Fibroblast of lung (primary cell): ENCODE data around the gene CRYBA2. TPM values are rescaled to one million over a fixed set of nuclear protein-coding genes. Genes with fewer than 3 reads are reported as not detected.

Source experiments
- DNase-seq, 2 donors: peaks; one replicate each; pipeline versions ENCODE4 v3.0.0 to v3.0.0-alpha.2; 2010; ENCODE audit warnings: low read depth in 2 of 2
- H2AFZ ChIP-seq: 2 replicates; pipeline ENCODE4 v1.5.1; 2012; ENCODE audit warnings: low read length, control low read depth, inconsistent platforms
- H3K27ac ChIP-seq: 2 replicates; pipeline ENCODE4 v1.5.1; 2011; ENCODE audit warnings: low read length, control low read depth; ENCODE audit not compliant: insufficient read depth
- H3K27me3 ChIP-seq: 2 replicates; pipeline ENCODE4 v1.5.1; 2011; ENCODE audit warnings: mild to moderate bottlenecking, low read length; ENCODE audit not compliant: control insufficient read depth, insufficient read depth
- H3K36me3 ChIP-seq: 2 replicates; pipeline ENCODE4 v1.5.1; 2011; ENCODE audit warnings: low read length; ENCODE audit not compliant: control insufficient read depth, insufficient read depth
- H3K4me1 ChIP-seq: 2 replicates; pipeline ENCODE4 v1.5.1; 2011; ENCODE audit warnings: low read length; ENCODE audit not compliant: control insufficient read depth, insufficient read depth; ENCODE audit errors: extremely low read depth
- H3K4me2 ChIP-seq: 2 replicates; pipeline ENCODE4 v1.5.1; 2011; ENCODE audit warnings: low read length, control low read depth; ENCODE audit not compliant: insufficient read depth; ENCODE audit errors: extremely low read depth
- H3K4me3 ChIP-seq, 4 experiments: fragments of 200-600 bp in 1 of 4; sonication (generic) in 1 of 4; replicated peaks in 1 of 4; 2 replicates each; pipeline ENCODE4 v1.5.1; 2011 to 2016; ENCODE audit warnings: low read length in 4 of 4, low read depth in 3 of 4, mild to moderate bottlenecking in 3 of 4, control low read depth in 2 of 4, inconsistent platforms in 1 of 4, mixed read lengths in 1 of 4; ENCODE audit not compliant: insufficient read depth in 1 of 4; ENCODE audit errors: control extremely low read depth in 1 of 4
- H3K79me2 ChIP-seq: 2 replicates; pipeline ENCODE4 v1.5.1; 2012; ENCODE audit warnings: mild to moderate bottlenecking, low read length, inconsistent platforms; ENCODE audit not compliant: control insufficient read depth, insufficient read depth
- H3K9ac ChIP-seq: 2 replicates; pipeline ENCODE4 v1.5.1; 2011; ENCODE audit warnings: mild to moderate bottlenecking, low read length, control low read depth; ENCODE audit not compliant: insufficient read depth
- H3K9me3 ChIP-seq: 2 replicates; pipeline ENCODE4 v1.5.1; 2012; ENCODE audit warnings: low read depth, low read length; ENCODE audit not compliant: control insufficient read depth, insufficient read depth
- H4K20me1 ChIP-seq: 2 replicates; pipeline ENCODE4 v1.5.1; 2011; ENCODE audit warnings: low read length; ENCODE audit not compliant: control insufficient read depth, insufficient read depth; ENCODE audit errors: extremely low read depth
- EZH2 ChIP-seq: IDR thresholded peaks from 2 replicates; pipeline ENCODE4 v1.5.1; 2012; ENCODE audit warnings: low read length, control low read depth, mild to moderate bottlenecking; ENCODE audit errors: missing control alignments
- polyA plus RNA-seq, 2 donors: library from polyadenylated mRNA; depleted of rRNA in 1 of 2; stranded (reverse) in 1 of 2; unstranded in 1 of 2; fragments of >200 nt; gene quantifications; 2 replicates each; pipeline ENCODE4 v1.2.1, GENCODE V29; 2011 to 2012; ENCODE audit warnings: missing spikeins in 1 of 2
- total RNA-seq: library from RNA; depleted of rRNA; stranded (reverse); fragments of >200 nt; gene quantifications from 2 replicates; pipeline ENCODE4 v1.2.1, GENCODE V29; 2014
- TF ChIP-seq, protein P1 (sequence below), 2 donors: IDR thresholded peaks in 1 of 2; conservative IDR thresholded peaks in 1 of 2; 1 replicate in 1 of 2; 2 replicates in 1 of 2; pipeline ENCODE4 v1.5.1; 2011 to 2012; ENCODE audit warnings: low read length in 2 of 2, control low read depth in 1 of 2, inconsistent platforms in 1 of 2, low read depth in 1 of 2, mild to moderate bottlenecking in 1 of 2

Gene CRYBA2
- total and polyA plus RNA-seq, 2 donors (not counting 1 experiment from before 2014, with no cell fraction given) = not detected

DNA sequence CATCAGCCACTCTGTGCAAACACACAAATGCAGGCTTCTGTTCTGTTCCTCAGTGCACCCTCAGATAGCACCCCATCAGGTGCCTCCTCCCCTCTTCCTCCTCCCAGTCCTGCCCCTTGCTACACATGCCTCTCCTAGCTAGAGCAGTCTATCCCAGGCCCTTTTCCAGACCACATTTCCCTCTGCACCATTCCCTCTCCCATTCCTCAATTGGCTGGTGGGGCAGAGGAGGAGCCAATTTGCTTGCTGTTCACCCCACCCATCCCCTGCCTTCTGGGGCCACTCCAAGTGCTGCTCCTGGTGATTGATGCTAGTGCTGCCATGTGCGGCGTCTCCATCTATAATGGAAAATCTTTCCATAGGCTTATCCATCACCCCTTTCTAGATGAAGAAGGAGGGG lies 42.7 kb upstream of the CRYBA2 start:
- Histone ChIP-seq H3K4me1 (no peaks in the 10 kb centered on the region), H3K9ac (no peak overlapping the region), H3K4me3 (no peak overlapping the region), H2AFZ (no peak overlapping the region), H3K27me3 (peaks cover 17% of the 10 kb centered on the region), H3K36me3 (no peaks in the 10 kb centered on the region), H3K4me2 (no peak overlapping the region), H4K20me1 (no peaks in the 10 kb centered on the region), H3K79me2 (no peaks in the 10 kb centered on the region), H3K9me3 (no peaks in the 10 kb centered on the region), H3K27ac (no peak overlapping the region)
- no peak for DNase-seq
- TF ChIP-seq EZH2 = no peak
- TF ChIP-seq, protein P1, sequence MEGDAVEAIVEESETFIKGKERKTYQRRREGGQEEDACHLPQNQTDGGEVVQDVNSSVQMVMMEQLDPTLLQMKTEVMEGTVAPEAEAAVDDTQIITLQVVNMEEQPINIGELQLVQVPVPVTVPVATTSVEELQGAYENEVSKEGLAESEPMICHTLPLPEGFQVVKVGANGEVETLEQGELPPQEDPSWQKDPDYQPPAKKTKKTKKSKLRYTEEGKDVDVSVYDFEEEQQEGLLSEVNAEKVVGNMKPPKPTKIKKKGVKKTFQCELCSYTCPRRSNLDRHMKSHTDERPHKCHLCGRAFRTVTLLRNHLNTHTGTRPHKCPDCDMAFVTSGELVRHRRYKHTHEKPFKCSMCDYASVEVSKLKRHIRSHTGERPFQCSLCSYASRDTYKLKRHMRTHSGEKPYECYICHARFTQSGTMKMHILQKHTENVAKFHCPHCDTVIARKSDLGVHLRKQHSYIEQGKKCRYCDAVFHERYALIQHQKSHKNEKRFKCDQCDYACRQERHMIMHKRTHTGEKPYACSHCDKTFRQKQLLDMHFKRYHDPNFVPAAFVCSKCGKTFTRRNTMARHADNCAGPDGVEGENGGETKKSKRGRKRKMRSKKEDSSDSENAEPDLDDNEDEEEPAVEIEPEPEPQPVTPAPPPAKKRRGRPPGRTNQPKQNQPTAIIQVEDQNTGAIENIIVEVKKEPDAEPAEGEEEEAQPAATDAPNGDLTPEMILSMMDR (conservative IDR thresholded peaks at IDR 0.05 in 1 of 2, IDR thresholded peaks at IDR 0.05 in 1 of 2; ENCODE audit: low read depth in 1 of 2, low read length in 2 of 2) = no peak

DNA sequence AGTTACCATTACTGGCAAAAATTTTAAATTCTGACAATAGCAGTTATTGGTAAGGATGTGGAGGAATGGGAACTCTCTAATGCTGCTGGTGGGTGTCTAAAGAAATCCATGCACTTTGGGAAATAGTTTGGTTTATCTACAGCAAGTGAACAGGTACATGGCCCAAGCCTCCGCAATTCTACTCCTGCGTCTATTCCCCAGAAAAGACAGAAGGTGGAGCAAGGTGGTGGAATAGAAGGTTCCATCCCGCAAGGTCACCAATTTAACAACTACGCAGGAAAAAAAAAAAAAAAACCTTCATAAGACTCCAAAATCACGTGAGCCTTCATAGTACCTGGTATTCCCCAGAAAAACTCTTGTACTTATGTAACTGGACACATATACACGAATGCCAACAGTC lies 41.6 kb upstream of the CRYBA2 start:
- Histone ChIP-seq H3K27me3 (peaks cover 10% of the 10 kb centered on the region), H3K27ac (no peak overlapping the region), H2AFZ (no peak overlapping the region), H3K4me3 (no peak overlapping the region), H3K4me1 (no peaks in the 10 kb centered on the region), H3K79me2 (no peaks in the 10 kb centered on the region), H3K36me3 (no peaks in the 10 kb centered on the region), H3K4me2 (no peak overlapping the region), H3K9ac (no peak overlapping the region), H4K20me1 (no peaks in the 10 kb centered on the region), H3K9me3 (no peaks in the 10 kb centered on the region)
- TF ChIP-seq, protein P1 (conservative IDR thresholded peaks at IDR 0.05 in 1 of 2, IDR thresholded peaks at IDR 0.05 in 1 of 2; ENCODE audit: low read depth in 1 of 2, low read length in 2 of 2) = no peak
- TF ChIP-seq EZH2 = no peak
- DNase-seq = no peak

DNA sequence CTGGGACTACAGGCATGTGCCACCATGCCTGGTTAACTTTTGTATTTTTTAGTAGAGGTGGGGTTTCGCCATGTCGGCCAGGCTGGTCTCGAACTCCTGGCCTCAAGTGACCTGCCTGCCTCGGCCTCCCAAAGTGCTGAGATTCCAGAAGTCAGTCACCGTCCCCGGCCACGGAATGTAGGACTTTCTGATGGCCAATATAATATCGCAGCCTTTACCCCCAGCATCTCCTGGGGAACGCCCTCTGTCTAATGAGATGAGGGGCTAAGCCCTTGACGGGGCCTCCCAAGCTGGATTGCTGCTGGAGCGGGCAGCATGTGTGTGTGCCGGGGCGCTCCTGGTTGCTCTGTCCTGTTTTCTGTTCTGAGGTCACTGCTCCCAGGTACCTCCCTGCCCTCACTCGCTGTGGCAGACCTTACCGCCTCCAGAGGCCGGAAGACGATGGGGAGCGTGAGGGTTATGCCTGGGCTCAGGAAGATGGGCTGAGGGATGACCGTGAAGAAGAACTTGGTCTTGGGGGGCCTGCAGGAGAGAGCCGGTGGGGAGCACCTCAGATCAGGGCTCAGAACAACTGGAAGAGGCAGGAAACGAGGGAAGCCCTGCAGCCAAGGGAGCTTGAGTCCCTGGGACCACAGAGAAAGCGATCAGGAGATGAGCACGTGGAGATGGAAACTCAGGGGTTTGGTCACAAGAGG lies 39.0 kb upstream of the CRYBA2 start:
- no peaks in the 10 kb centered on the region for H3K79me2 ChIP-seq
- H3K27me3 ChIP-seq = peaks cover 4% of the 10 kb centered on the region
- H3K27ac ChIP-seq = no peak overlapping the region
- H2AFZ ChIP-seq = no peak overlapping the region
- no peaks in the 10 kb centered on the region for H3K36me3 ChIP-seq
- no peaks in the 10 kb centered on the region for H3K9me3 ChIP-seq
- DNase-seq = no peak
- H3K4me1 ChIP-seq = no peaks in the 10 kb centered on the region
- no peak overlapping the region for H3K9ac ChIP-seq
- TF ChIP-seq, protein P1 (conservative IDR thresholded peaks at IDR 0.05 in 1 of 2, IDR thresholded peaks at IDR 0.05 in 1 of 2; ENCODE audit: low read depth in 1 of 2, low read length in 2 of 2) = no peak
- no peak for TF ChIP-seq EZH2
- H3K4me2 ChIP-seq = no peak overlapping the region
- H4K20me1 ChIP-seq = no peaks in the 10 kb centered on the region
- H3K4me3 ChIP-seq = no peak overlapping the region
